ENCODE data around the gene A1CF.
A peak's percentile ranks its signal among the peaks of the same experiment; 100 is the strongest.
"Not testable (repeated sequence)": the region's sequence is repeated elsewhere in the genome, so short reads cannot be mapped to it uniquely, and the experiment has no call there.

Gene A1CF

DNA sequence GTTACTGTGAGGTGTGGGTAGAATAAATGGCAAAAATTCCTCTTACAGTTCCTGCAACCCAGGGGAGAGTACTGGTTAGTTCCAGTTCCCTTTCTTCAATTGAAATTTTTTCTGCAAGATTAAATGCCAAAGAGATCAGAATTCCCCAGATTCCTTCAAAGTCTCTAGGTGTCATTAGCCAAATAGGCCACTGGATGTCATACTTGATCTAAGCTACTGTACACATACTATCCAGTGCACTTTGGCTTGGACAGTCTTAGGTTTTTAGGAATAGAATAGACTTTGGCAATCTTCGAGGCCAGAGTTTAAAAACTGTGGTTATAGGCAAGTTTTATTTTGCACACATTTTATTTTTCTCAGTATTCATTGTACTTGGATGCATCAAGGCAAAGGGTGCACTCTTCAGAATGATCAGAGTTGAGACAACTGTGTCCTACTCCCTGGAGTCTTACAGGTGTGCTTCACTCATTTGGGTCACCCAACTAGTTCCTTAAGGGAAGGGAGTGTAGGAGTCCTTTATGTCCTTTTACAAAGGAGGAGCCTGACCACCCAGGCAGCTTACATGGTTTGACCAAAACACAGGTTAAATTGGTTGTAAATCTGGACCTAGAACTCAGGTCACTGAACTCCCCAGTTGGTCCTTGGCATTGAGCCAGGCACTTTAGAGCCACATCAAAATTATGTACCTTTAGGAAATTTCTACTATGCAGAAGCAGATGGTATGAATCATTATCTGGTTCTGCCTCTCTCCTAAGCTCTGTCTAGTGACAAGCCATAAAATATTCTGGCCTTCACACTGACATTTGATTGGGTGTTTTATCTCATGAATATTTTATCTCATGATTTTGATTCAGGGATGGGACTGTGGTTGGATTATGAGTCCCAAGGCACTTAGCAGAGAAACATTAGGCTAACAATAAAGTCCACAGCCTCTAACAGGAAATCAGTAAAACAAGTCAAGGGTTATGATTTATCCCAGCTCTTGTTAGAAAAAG lies 96.2 kb downstream of the A1CF start:
- DNase-seq (ENCODE audit: insufficient read length, low spot score): no peak
- TF ChIP-seq, protein P1, sequence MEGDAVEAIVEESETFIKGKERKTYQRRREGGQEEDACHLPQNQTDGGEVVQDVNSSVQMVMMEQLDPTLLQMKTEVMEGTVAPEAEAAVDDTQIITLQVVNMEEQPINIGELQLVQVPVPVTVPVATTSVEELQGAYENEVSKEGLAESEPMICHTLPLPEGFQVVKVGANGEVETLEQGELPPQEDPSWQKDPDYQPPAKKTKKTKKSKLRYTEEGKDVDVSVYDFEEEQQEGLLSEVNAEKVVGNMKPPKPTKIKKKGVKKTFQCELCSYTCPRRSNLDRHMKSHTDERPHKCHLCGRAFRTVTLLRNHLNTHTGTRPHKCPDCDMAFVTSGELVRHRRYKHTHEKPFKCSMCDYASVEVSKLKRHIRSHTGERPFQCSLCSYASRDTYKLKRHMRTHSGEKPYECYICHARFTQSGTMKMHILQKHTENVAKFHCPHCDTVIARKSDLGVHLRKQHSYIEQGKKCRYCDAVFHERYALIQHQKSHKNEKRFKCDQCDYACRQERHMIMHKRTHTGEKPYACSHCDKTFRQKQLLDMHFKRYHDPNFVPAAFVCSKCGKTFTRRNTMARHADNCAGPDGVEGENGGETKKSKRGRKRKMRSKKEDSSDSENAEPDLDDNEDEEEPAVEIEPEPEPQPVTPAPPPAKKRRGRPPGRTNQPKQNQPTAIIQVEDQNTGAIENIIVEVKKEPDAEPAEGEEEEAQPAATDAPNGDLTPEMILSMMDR (IDR thresholded peaks at IDR 0.05; ENCODE audit: insufficient read depth, missing control alignments): peak; percentile 49
- no peak for FAIRE-seq

- not testable (repeated sequence) for FAIRE-seq
These were observed 97.5 kb downstream of the A1CF start for GRCh38 chr10:50787962-50788361.

GRCh38 chr10:50782017-50782416 lies 103.4 kb downstream of the A1CF start:
- DNase-seq (ENCODE audit: insufficient read length, low spot score); FAIRE-seq: not testable (repeated sequence)

More at GRCh38 chr10:50787962-50788361, 97.5 kb downstream of the A1CF start:
- not testable (repeated sequence) for DNase-seq (ENCODE audit: insufficient read length, low spot score)

- FAIRE-seq; DNase-seq (ENCODE audit: insufficient read length, low spot score): not testable (repeated sequence)
These were observed 105.4 kb downstream of the A1CF start for GRCh38 chr10:50780036-50780435.

GRCh38 chr10:50774868-50775267 lies 110.6 kb downstream of the A1CF start:
- not testable (repeated sequence) for DNase-seq (ENCODE audit: insufficient read length, low spot score); FAIRE-seq

DNA sequence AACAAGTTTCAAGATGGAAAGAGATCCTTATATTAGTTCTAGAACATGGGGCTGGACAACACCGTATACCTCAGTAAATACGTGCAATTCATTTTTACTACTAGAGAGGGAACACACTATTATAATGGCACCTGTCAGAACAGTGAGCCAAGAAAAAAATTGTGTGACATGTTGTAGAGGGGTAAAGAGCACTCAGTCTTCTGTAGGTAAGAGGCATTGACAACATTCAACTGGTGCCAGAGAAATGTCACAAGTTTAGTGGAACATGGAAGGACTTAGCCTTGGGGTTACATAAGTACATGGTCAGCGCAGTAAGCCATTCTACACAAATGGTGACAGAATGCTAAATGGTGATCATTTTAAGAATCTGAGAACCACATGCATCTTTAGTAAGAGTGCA lies 113.4 kb downstream of the A1CF start:
- FAIRE-seq; DNase-seq (ENCODE audit: insufficient read length, low spot score): not testable (repeated sequence)

GRCh38 chr10:50766774-50767513 lies 118.5 kb downstream of the A1CF start:
- not testable (repeated sequence) for DNase-seq (ENCODE audit: insufficient read length, low spot score); FAIRE-seq

All from D721Med (cell line).